Hepatocyte (in vitro differentiated cells): ENCODE data around the gene SCD5.

Experiments
- CTCF ChIP-seq: fragments of 200-600 bp; sonication (generic); IDR thresholded peaks from 2 replicates; pipeline ENCODE4 v1.5.1; 2016; ENCODE audit warnings: antibody characterized with exemption, mild to moderate bottlenecking; ENCODE audit not compliant: poor library complexity
- EZH2 ChIP-seq: fragments of 200-600 bp; sonication (generic); IDR thresholded peaks from 2 replicates; pipeline ENCODE4 v1.6.1; 2016; ENCODE audit warnings: antibody characterized with exemption, mild to moderate bottlenecking, borderline replicate concordance
- EZH2phosphoT487 ChIP-seq: fragments of 200-600 bp; sonication (generic); IDR thresholded peaks from one replicate; pipeline ENCODE4 v1.6.1; 2018; ENCODE audit warnings: antibody characterized with exemption, mild to moderate bottlenecking, low read depth, moderate library complexity; ENCODE audit not compliant: unreplicated experiment, severe bottlenecking

GRCh38 chr4:82621251-82621650, 177.3 kb downstream of the SCD5 start:
- TF ChIP-seq CTCF, result no peak
- TF ChIP-seq EZH2, result no peak
- TF ChIP-seq EZH2phosphoT487, result no peak
